Spleen (tissue), 11 donors: Measurements from ENCODE around the gene CCDC106. TPM values are rescaled to one million over a fixed set of nuclear protein-coding genes. Genes with fewer than 3 reads are reported as not detected.

Source experiments
- DNase-seq: peaks from one replicate; pipeline ENCODE4 v3.0.0-alpha.2; 2020
- H3K27ac ChIP-seq, 8 donors: fragments of 200-600 bp; sonication (generic) in 7 of 8; 1 replicate in 4 of 8; 2 replicates in 4 of 8; pipeline versions ENCODE4 v1.5.0 to v1.8.0; 2016 to 2021; ENCODE audit warnings: inconsistent platforms in 4 of 8, mild to moderate bottlenecking in 4 of 8, moderate library complexity in 1 of 8
- H3K27me3 ChIP-seq, 7 donors: fragments of 200-600 bp; sonication (generic) in 6 of 7; replicated peaks in 1 of 7; 1 replicate in 4 of 7; 2 replicates in 3 of 7; pipeline versions ENCODE4 v1.5.0 to v1.8.0; 2016 to 2021; ENCODE audit warnings: inconsistent platforms in 3 of 7, mild to moderate bottlenecking in 1 of 7
- H3K36me3 ChIP-seq, 6 donors: fragments of 200-600 bp; sonication (generic) in 5 of 6; 1 replicate in 4 of 6; 2 replicates in 2 of 6; pipeline versions ENCODE4 v1.5.0 to v1.8.0; 2016 to 2021; ENCODE audit warnings: inconsistent platforms in 2 of 6
- H3K4me1 ChIP-seq, 6 donors: fragments of 200-600 bp; sonication (generic) in 5 of 6; 1 replicate in 3 of 6; 2 replicates in 3 of 6; pipeline versions ENCODE4 v1.5.0 to v1.8.0; 2016 to 2021; ENCODE audit warnings: inconsistent platforms in 3 of 6
- H3K4me3 ChIP-seq, 8 donors: fragments of 200-600 bp; sonication (generic) in 7 of 8; 1 replicate in 4 of 8; 2 replicates in 4 of 8; pipeline versions ENCODE4 v1.5.0 to v1.8.0; 2016 to 2021; ENCODE audit warnings: inconsistent platforms in 4 of 8, mild to moderate bottlenecking in 4 of 8, moderate library complexity in 2 of 8
- H3K9me3 ChIP-seq, 8 donors: fragments of 200-600 bp; sonication (generic) in 7 of 8; 1 replicate in 4 of 8; 2 replicates in 4 of 8; pipeline versions ENCODE4 v1.5.0 to v1.8.0; 2016 to 2021; ENCODE audit warnings: inconsistent platforms in 4 of 8
- CTCF ChIP-seq, 11 experiments: fragments of 200-600 bp in 7 of 11; fragments of 450-650 bp in 4 of 11; sonication (generic) in 4 of 11; IDR thresholded peaks in 8 of 11; conservative IDR thresholded peaks in 3 of 11; 1 replicate in 7 of 11; 2 replicates in 4 of 11; pipeline versions ENCODE4 v1.4.0 to v1.8.0; 2016 to 2021; ENCODE audit warnings: antibody characterized with exemption in 11 of 11, inconsistent platforms in 4 of 11, mild to moderate bottlenecking in 1 of 11
- POLR2A ChIP-seq, 3 donors: fragments of 450-650 bp; IDR thresholded peaks; one replicate each; pipeline ENCODE4 v1.5.1; 2017; ENCODE audit warnings: antibody characterized with exemption in 3 of 3, mild to moderate bottlenecking in 1 of 3
- POLR2AphosphoS5 ChIP-seq, 3 donors: sonication (generic); formaldehyde crosslinking; IDR thresholded peaks; one replicate each; pipeline ENCODE4 v1.5.1; 2017; ENCODE audit warnings: antibody characterized with exemption in 3 of 3
- WGBS, 5 donors: extraction: QIAGEN DNeasy Blood & Tissue Kit in 3 of 5; methylation state at CpG; one replicate each; pipeline versions ENCODE4 v1.1.5 to v1.1.7; 2013 to 2018; 5-methylcytosine and 5-hydroxymethylcytosine counted together
- intact Hi-C: fragments of 100-400 bp; cut with DNase I; formaldehyde crosslinking; loops from one replicate; pipeline ENCODE4 v1.15.0; 2023; ENCODE audit warnings: low total_unique reads
- polyA plus RNA-seq, 3 donors: library from polyadenylated mRNA; stranded (reverse); fragments of 200-250 nt; gene quantifications; one replicate each; pipeline ENCODE4 v1.2.1, GENCODE V29; 2013
- total RNA-seq, 7 donors: library from RNA; depleted of rRNA in 3 of 7; stranded (reverse); fragments of >200 nt in 3 of 7; fragmentation: NEBNext Ultra II Directional in 4 of 7; extraction: Animal tissue kit (Norgen Biotek cat#: 25700) in 4 of 7; gene quantifications; one replicate each; pipeline versions ENCODE4 v1.1.0 to v1.2.1, GENCODE V29; 2016 to 2021
- donor health status: healthy with polysubstance abuse.
- donor health status: DM: no; HTN: no; CAD: no; lungs with moderate emphysema.
- donor health status: DM: no; HTN: no; CAD: no.
- donor health status: Bipolar disorder and iron deficiency.
- donor health status: healthy.
- donor health status: DM: no; HTN: no; CAD: no.
- donor health status: DM: yes; HTN: yes; CAD: no.

The CCDC106 gene
- total and polyA plus RNA-seq, 10 donors, result 11.9 to 40.1 (median 18.6) TPM

- Histone ChIP-seq H3K4me3 (no peak overlapping the region), H3K27me3 (no peaks in the 10 kb centered on the region), H3K36me3 (peaks cover 2 to 100% (median 96%) of the 10 kb centered on the region in 6 donors), H3K9me3 (no peaks in the 10 kb centered on the region), H3K27ac (no peak overlapping the region), H3K4me1 (peaks cover 0 to 30% (median 10%) of the 10 kb centered on the region in 6 donors)
- intact Hi-C loops, result no loop called here
- TF ChIP-seq POLR2AphosphoS5 (IDR thresholded peaks at IDR 0.05), result peak in 1 of 3 donors; percentile 9
- no peak for TF ChIP-seq POLR2A (IDR thresholded peaks at IDR 0.05)
- WGBS, 5 donors, result 93 to 97% (median 95%) methylated on average over 11 to 19 of the region's 19 CpGs
- DNase-seq, result peak; percentile 51
These were observed 44.7 kb downstream of the CCDC106 start for GRCh38 chr19:55692681-55693081.

DNA sequence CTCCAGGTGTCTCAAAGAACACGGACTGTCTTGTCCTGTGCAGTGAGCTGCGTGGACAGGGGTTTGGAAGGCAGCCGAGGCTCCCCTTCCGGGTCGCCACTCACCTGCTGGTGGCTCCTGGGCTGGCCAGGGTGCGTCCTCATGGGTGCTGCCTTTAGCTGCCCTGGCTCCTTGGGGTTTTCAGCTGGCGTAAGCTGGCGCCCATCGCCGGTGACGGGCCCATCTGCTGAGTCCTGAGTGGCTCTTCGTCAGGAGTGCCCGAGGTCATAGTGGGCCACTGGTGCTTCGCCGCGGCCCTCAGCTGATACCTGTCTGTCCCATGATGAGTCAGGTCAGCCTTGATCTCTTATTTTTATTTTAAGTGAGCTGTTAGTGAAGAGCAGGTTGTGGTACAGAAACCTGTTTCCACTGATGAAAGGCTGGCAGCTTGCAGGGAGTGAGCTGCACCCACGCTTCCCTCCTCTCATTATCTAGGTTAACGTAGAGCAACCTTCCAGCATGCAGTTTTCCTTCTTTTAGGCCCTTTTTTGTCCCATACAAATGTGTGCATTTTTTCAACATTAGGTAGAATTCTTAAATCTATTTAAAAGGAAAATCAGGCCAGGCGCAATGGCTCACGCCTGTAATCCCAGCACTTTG lies 45.4 kb downstream of the CCDC106 start:
- Histone ChIP-seq H3K27me3 (no peaks in the 10 kb centered on the region), H3K4me1 (peaks cover 0 to 23% (median 2%) of the 10 kb centered on the region in 6 donors), H3K4me3 (no peak overlapping the region), H3K27ac (no peak overlapping the region), H3K9me3 (no peaks in the 10 kb centered on the region), H3K36me3 (peaks cover 2 to 100% (median 95%) of the 10 kb centered on the region in 6 donors)
- 88 to 96% (median 95%) methylated on average over 9 to 20 of the region's 20 CpGs for WGBS, 5 donors
- intact Hi-C loops, result no loop called here
- TF ChIP-seq POLR2AphosphoS5 (IDR thresholded peaks at IDR 0.05) (peak in 1 of 3 donors; percentile 40), POLR2A (IDR thresholded peaks at IDR 0.05) (no peak), CTCF (IDR thresholded peaks at IDR 0.05 in 8 of 11, conservative IDR thresholded peaks at IDR 0.05 in 3 of 11) (no peak)
- peak; percentile 61 for DNase-seq

- TF ChIP-seq POLR2A (IDR thresholded peaks at IDR 0.05), result no peak
- no peak for TF ChIP-seq POLR2AphosphoS5 (IDR thresholded peaks at IDR 0.05)
- TF ChIP-seq CTCF (IDR thresholded peaks at IDR 0.05 in 8 of 11, conservative IDR thresholded peaks at IDR 0.05 in 3 of 11), result no peak
- Histone ChIP-seq H3K9me3 (no peaks in the 10 kb centered on the region), H3K4me1 (peaks cover 0 to 15% (median 0%) of the 10 kb centered on the region in 6 donors), H3K27ac (no peak overlapping the region), H3K4me3 (no peak overlapping the region), H3K27me3 (no peaks in the 10 kb centered on the region), H3K36me3 (peaks cover 2 to 100% (median 93%) of the 10 kb centered on the region in 6 donors)
- intact Hi-C loops, result no loop called here
- peak; percentile 46 for DNase-seq
- WGBS, 5 donors, result 88 to 96% (median 93%) methylated on average over 13 to 15 of the region's 15 CpGs
These were observed 46.2 kb downstream of the CCDC106 start for GRCh38 chr19:55694241-55694655.

GRCh38 chr19:55694656-55695491 lies 46.9 kb downstream of the CCDC106 start:
- WGBS, 5 donors, result 89 to 94% (median 91%) methylated on average over 32 to 37 of the region's 37 CpGs
- peak; percentile 67 for DNase-seq
- H3K4me3 ChIP-seq, result no peak overlapping the region
- no peaks in the 10 kb centered on the region for H3K27me3 ChIP-seq
- peaks cover 2 to 100% (median 90%) of the 10 kb centered on the region in 6 donors for H3K36me3 ChIP-seq
- no peaks in the 10 kb centered on the region for H3K9me3 ChIP-seq
- intact Hi-C loops, result no loop called here
- no peak overlapping the region for H3K27ac ChIP-seq
- H3K4me1 ChIP-seq, result peaks cover 0 to 8% (median 0%) of the 10 kb centered on the region in 6 donors
- TF ChIP-seq CTCF (IDR thresholded peaks at IDR 0.05 in 8 of 11, conservative IDR thresholded peaks at IDR 0.05 in 3 of 11), result no peak
- peak in 2 of 3 donors; percentile 18 to 66 for TF ChIP-seq POLR2AphosphoS5 (IDR thresholded peaks at IDR 0.05)
- no peak for TF ChIP-seq POLR2A (IDR thresholded peaks at IDR 0.05)
